Chondrocyte (in vitro differentiated cells): ENCODE measurements around the gene PLCB3. TPM values are rescaled to one million over a fixed set of nuclear protein-coding genes. Genes with fewer than 3 reads are reported as not detected.
"Not testable (repeated sequence)": the region's sequence is repeated elsewhere in the genome, so short reads cannot be mapped to it uniquely, and the experiment has no call there.

ENCODE experiments used
- DNase-seq: peaks from one replicate; pipeline ENCODE4 v3.0.0; 2021; ENCODE audit warnings: mixed read lengths, low spot score
- H3K27ac Mint-ChIP-seq: one replicate; pipeline ENCODE4 v1.8.0; 2021; ENCODE audit warnings: mild to moderate bottlenecking, moderate library complexity, mixed read lengths; ENCODE audit not compliant: unreplicated experiment
- H3K27me3 Mint-ChIP-seq: 2 replicates; pipeline ENCODE4 v1.8.0; 2021; ENCODE audit warnings: low read depth, mixed read lengths
- H3K36me3 Mint-ChIP-seq: 2 replicates; pipeline ENCODE4 v1.8.0; 2021; ENCODE audit warnings: low read depth, mixed read lengths
- H3K4me1 Mint-ChIP-seq: 2 replicates; pipeline ENCODE4 v1.8.0; 2021; ENCODE audit warnings: low read depth, mild to moderate bottlenecking, mixed read lengths
- H3K4me3 Mint-ChIP-seq: one replicate; pipeline ENCODE4 v1.8.0; 2021; ENCODE audit warnings: mild to moderate bottlenecking, moderate library complexity, mixed read lengths; ENCODE audit not compliant: unreplicated experiment
- H3K9me3 Mint-ChIP-seq: 2 replicates; pipeline ENCODE4 v1.8.0; 2021; ENCODE audit warnings: low read depth, mixed read lengths
- total RNA-seq: library from RNA; stranded (reverse); gene quantifications from 3 replicates; pipeline ENCODE4 v1.2.1, GENCODE V29; 2021
- TF ChIP-seq, protein P1 (sequence below): fragments of 200-600 bp; sonication (generic); IDR thresholded peaks from 2 replicates; pipeline ENCODE4 v1.5.0; 2021; ENCODE audit warnings: antibody characterized with exemption, mild to moderate bottlenecking, moderate library complexity

Gene PLCB3
- total RNA-seq, 1 donor from 2014 or later = 47.2 TPM

GRCh38 chr11:64313491-64314145 is 62.3 kb downstream of the PLCB3 start:
- H3K4me3 Mint-ChIP-seq = no peak overlapping the region
- no peak for DNase-seq
- TF ChIP-seq, protein P1, sequence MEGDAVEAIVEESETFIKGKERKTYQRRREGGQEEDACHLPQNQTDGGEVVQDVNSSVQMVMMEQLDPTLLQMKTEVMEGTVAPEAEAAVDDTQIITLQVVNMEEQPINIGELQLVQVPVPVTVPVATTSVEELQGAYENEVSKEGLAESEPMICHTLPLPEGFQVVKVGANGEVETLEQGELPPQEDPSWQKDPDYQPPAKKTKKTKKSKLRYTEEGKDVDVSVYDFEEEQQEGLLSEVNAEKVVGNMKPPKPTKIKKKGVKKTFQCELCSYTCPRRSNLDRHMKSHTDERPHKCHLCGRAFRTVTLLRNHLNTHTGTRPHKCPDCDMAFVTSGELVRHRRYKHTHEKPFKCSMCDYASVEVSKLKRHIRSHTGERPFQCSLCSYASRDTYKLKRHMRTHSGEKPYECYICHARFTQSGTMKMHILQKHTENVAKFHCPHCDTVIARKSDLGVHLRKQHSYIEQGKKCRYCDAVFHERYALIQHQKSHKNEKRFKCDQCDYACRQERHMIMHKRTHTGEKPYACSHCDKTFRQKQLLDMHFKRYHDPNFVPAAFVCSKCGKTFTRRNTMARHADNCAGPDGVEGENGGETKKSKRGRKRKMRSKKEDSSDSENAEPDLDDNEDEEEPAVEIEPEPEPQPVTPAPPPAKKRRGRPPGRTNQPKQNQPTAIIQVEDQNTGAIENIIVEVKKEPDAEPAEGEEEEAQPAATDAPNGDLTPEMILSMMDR = no peak

GRCh38 chr11:64314146-64314804 is 62.9 kb downstream of the PLCB3 start:
- H3K27me3 Mint-ChIP-seq = no peaks in the 10 kb centered on the region
- no peak overlapping the region for H3K4me3 Mint-ChIP-seq
- peak overlapping the region; percentile 84 for H3K27ac Mint-ChIP-seq
- DNase-seq = peak; percentile 85
- H3K4me1 Mint-ChIP-seq = peaks cover 14% of the 10 kb centered on the region
- H3K9me3 Mint-ChIP-seq = no peaks in the 10 kb centered on the region
- no peaks in the 10 kb centered on the region for H3K36me3 Mint-ChIP-seq
- TF ChIP-seq, protein P1 = peak; percentile 50

More at GRCh38 chr11:64313491-64314145, 62.3 kb downstream of the PLCB3 start:
- no peaks in the 10 kb centered on the region for H3K36me3 Mint-ChIP-seq
- H3K9me3 Mint-ChIP-seq = no peaks in the 10 kb centered on the region
- peak overlapping the region; percentile 39 for H3K27ac Mint-ChIP-seq
- H3K27me3 Mint-ChIP-seq = no peaks in the 10 kb centered on the region
- peaks cover 10% of the 10 kb centered on the region for H3K4me1 Mint-ChIP-seq

DNA sequence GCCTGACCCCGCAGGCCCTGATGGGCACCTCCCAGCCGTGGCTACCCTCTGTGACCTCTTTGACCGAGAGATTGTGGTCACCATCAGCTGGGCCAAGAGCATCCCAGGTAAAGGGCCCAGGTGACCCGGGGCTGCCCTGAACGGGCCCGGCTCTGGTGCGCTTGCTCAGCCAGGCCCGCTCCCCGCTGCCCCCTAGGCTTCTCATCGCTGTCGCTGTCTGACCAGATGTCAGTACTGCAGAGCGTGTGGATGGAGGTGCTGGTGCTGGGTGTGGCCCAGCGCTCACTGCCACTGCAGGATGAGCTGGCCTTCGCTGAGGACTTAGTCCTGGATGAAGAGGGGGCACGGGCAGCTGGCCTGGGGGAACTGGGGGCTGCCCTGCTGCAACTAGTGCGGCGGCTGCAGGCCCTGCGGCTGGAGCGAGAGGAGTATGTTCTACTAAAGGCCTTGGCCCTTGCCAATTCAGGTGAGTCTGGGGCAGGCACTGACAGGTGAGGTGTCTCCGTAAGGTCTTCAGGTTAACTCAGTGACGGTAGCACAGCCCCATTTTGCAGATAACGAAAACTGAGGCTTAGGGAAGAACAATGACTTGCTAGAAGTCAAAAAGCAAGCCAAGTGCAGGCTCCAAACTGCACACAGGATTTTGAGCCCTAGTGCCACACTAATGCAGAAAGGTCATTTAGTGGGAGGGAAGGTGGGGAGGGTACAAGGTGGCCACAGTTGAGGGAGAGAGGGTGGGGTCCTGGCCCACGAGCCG is 63.7 kb downstream of the PLCB3 start:
- TF ChIP-seq, protein P1 = peak; percentile 27
- peak; percentile 66 for DNase-seq
- peak overlapping the region; percentile 84 for H3K27ac Mint-ChIP-seq
- H3K9me3 Mint-ChIP-seq = no peaks in the 10 kb centered on the region
- H3K27me3 Mint-ChIP-seq = no peaks in the 10 kb centered on the region
- no peak overlapping the region for H3K4me3 Mint-ChIP-seq
- no peaks in the 10 kb centered on the region for H3K36me3 Mint-ChIP-seq
- H3K4me1 Mint-ChIP-seq = peaks cover 20% of the 10 kb centered on the region

GRCh38 chr11:64315667-64316526 is 64.6 kb downstream of the PLCB3 start:
- peaks cover 27% of the 10 kb centered on the region for H3K4me1 Mint-ChIP-seq
- not testable (repeated sequence) for H3K36me3 Mint-ChIP-seq, DNase-seq, H3K9me3 Mint-ChIP-seq, H3K27me3 Mint-ChIP-seq
- peak overlapping the region; percentile 90 for H3K4me3 Mint-ChIP-seq
- H3K27ac Mint-ChIP-seq = peak overlapping the region; percentile 100

- no peaks in the 10 kb centered on the region for H3K9me3 Mint-ChIP-seq
- DNase-seq = no peak
- TF ChIP-seq, protein P1 = peak; percentile 40
- no peaks in the 10 kb centered on the region for H3K27me3 Mint-ChIP-seq
- peak overlapping the region; percentile 90 for H3K4me3 Mint-ChIP-seq
- peaks cover 7% of the 10 kb centered on the region for H3K36me3 Mint-ChIP-seq
- H3K27ac Mint-ChIP-seq = peak overlapping the region; percentile 100
- H3K4me1 Mint-ChIP-seq = peaks cover 30% of the 10 kb centered on the region
Measured at GRCh38 chr11:64316672-64317324, 65.5 kb downstream of the PLCB3 start.
